GM19043 (cell line): Measurements from ENCODE around the gene DOCK2.

Experiments
- ATAC-seq: cut with Tn5 transposase; IDR thresholded peaks from one replicate; pipeline ENCODE4 v1.9.1; 2021; ENCODE audit warnings: low read depth; ENCODE audit not compliant: unreplicated experiment

DOCK2 gene

GRCh38 chr5:169993485-169993790 is 356.4 kb downstream of the DOCK2 start:
- ATAC-seq, result no peak

- no peak for ATAC-seq
Observed at GRCh38 chr5:169997798-169998197, 360.7 kb downstream of the DOCK2 start.

- ATAC-seq, result no peak
Observed at GRCh38 chr5:169999621-170000020, 362.5 kb downstream of the DOCK2 start.

GRCh38 chr5:170000155-170000554 is 363.1 kb downstream of the DOCK2 start:
- ATAC-seq, result no peak

DNA sequence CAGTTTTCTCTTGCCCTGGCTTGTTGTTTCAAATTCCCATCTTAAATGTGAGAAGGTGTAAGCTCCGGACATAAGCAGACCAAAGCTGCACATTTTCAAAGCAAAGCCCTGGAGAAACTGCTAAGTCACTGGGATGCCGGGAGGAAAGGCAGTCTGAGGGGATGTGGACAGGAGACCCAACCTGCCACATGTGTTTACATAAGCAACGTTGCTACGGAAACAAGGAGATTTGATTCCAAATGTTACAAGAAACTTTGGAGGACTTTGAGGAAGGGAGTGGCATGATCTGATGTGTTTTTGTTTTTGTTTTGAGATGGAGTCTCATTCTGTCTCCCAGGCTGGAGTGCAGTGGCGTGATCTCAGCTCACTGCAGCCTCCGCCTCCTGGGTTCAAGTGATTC is 368.9 kb downstream of the DOCK2 start:
- no peak for ATAC-seq

- no peak for ATAC-seq
Observed at GRCh38 chr5:170008376-170008775, 371.3 kb downstream of the DOCK2 start.

DNA sequence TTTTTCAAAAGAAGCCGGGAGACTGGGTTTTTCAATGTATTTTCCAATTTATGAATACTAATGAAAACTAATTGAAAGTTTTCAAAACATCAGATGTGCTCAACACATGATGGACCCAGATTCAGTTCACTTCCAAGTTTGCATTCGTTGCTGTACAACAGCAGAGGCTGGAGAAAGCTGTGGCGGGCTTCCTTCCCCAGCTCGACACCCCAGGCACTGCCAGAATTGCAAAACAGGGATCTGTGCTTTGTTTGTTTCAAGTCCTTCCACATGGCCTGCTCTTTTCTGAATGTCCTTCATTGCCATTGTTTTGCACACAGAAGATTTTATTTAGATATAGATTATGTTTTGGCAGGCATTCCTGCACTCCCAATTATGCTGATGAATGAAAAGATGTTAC is 373.5 kb downstream of the DOCK2 start:
- no peak for ATAC-seq

DNA sequence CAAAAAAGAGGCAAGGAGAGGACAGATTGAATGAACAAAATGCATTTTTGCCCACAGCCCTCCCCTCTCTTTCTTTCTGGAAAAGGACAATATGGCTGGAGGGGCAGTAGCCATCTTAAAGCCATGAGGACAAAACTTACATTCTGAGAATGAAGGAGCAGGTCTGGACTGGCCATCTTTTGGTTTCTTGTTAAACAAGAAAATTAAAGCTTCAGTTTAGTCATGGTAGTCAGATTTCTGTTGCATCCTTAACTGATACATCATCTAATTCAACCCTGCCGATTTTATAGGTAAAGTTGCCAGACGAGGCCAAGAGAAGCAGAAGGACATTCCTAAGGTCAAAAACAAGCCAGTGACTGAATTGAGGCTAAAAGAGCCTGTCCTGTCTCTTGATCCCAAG is 374.7 kb downstream of the DOCK2 start:
- ATAC-seq, result no peak

- no peak for ATAC-seq
Observed at GRCh38 chr5:170012622-170013021, 375.5 kb downstream of the DOCK2 start.

- ATAC-seq, result no peak
Observed at GRCh38 chr5:170020423-170020822, 383.3 kb downstream of the DOCK2 start.

DNA sequence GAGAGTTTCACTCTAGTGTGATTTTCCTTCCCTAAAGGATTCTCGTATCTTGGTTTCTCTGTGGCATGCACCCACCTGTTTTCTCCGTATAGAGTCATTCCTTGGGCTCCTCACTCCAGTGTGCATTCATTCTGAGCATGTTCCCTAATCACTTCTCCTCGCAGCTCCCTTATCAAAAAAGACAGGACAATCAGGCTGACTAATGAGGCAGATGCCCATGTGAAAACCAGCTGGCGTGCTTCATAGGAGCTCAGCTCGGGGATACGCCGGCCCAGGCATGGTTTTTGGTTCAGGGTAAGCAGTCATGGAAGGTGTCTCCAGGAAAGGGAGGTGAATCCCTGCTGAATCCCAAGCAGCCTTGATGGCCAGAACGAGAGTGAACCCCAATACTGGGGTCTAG is 384.4 kb downstream of the DOCK2 start:
- no peak for ATAC-seq

- no peak for ATAC-seq
Observed at GRCh38 chr5:170025853-170026252, 388.8 kb downstream of the DOCK2 start.

- ATAC-seq, result no peak
Observed at GRCh38 chr5:170028124-170028523, 391.0 kb downstream of the DOCK2 start.

DNA sequence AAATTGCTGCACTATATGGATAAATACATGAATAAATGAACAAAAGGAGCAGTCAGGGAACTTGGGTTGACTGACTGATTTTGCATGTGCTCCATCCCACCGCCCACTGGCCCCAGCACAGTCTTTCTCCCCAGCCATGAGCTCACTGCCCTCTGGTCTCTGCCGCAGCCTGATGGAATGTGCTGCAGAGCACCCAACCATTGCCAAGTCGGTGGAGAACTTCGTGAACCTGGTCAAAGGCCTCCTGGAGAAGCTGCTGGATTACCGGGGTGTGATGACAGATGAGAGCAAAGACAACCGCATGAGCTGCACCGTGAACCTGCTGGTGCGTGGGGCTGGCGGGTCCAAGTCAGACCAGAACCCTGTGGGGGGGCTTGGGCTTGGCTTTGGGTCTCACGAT is 397.2 kb downstream of the DOCK2 start:
- no peak for ATAC-seq

DNA sequence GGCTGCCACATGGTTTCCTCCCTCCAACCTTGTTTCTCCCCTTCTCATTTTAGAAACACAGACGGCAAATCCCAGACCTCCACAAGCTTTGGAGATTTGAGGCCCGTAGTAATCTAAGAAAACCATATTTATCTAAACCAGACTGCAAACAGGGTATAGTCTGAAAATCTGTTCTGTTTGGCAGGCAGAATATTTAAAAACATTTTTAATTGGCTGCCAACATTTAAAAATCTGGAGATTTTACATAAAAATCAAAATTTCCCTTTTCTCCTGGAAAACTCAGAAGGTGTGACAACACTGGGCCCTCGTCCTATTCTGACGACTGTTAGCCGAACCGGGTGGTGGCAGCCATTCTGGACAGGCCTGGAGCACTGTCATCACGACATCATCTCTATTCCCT is 401.2 kb downstream of the DOCK2 start:
- ATAC-seq, result no peak

- no peak for ATAC-seq
Observed at GRCh38 chr5:170039830-170040229, 402.8 kb downstream of the DOCK2 start.

DNA sequence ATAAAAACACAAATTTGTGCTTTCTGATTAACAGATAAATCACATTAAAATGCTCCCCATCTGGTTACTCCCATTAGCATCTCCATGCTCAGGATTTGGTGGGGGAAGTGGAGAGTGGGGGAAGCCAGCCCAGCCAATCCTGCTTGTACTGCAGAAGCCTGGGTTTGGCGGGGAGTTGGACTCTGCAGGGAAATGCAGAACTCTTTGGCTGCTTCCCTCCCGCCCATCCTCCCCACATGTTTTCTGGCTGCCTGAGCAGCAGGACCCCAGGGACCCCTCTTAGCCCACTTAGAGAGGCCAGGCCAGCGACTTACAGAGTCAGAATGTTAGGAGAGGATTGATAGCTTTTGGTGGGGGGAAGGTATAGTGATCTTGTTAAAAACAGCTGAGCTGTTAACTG is 409.2 kb downstream of the DOCK2 start:
- no peak for ATAC-seq

- no peak for ATAC-seq
Observed at GRCh38 chr5:170049713-170050112, 412.6 kb downstream of the DOCK2 start.

GRCh38 chr5:170053896-170054295 is 416.8 kb downstream of the DOCK2 start:
- no peak for ATAC-seq

DNA sequence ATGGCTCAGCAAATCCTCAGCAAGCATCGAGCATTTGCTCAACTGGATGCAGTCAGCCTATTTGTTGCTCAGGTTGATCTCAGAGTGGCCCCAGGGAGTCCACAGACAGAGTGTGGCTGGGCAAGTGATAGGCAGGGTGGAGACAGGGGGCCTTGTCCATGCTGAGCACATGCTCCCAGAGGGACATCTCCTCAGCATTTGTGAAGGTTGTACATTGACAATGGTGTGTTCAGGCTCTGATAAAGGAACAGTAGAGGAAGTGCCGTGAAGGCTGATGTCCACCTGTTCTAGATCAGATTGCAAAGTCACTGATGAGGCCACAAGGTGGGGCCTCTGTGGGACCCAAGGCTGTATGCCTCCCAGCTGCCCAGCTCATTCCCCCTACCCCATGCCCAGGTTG is 418.5 kb downstream of the DOCK2 start:
- no peak for ATAC-seq

DNA sequence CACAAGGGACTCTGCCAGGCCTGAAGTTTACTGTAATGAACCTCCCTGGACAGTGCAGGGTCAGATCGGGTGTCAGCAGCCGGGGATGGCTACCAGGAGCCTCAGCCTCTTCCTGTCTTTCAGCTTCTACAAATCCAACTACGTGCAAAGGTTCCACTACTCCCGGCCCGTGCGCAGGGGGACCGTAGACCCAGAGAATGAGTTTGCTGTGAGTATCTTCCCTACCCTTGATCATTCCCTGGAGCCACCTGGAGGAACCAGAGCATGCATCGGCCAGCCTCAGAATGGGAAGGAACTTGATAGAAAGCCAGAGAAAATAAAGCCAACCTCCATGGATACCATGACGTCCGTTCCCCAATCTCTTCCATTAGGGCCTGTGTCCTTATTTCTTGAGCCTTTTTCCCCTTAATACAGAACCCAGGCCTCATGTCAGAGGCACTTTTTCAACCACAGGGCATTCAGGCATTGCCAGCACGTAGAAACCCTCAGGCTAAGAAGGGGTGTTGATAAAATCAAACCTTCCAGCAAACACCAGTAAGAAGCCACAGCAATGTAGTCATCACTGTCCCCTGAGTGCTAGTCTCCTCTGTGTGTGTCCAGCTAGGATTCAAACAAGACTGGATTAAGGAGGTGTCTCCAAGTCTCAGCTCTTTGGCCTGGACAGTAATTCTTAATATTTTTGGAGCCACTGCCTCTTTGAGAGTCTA is 419.6 kb downstream of the DOCK2 start:
- no peak for ATAC-seq

DNA sequence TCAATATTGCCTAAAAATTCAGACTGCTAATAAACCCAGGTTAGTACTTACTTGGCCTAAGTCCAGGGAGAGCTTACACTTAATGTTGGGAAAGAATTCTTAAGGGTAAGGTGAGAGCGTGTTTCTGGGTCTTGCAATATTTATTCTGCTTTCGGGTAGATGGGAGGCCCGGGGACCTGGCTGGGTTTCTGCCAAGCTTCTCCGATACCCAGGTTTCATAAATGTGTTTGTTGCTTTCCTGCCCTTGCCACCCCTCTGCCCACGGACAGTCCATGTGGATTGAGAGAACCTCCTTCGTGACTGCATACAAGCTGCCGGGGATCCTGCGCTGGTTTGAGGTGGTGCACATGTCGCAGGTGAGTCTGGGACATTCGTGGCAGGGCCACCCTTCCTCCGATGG is 420.2 kb downstream of the DOCK2 start:
- no peak for ATAC-seq

DNA sequence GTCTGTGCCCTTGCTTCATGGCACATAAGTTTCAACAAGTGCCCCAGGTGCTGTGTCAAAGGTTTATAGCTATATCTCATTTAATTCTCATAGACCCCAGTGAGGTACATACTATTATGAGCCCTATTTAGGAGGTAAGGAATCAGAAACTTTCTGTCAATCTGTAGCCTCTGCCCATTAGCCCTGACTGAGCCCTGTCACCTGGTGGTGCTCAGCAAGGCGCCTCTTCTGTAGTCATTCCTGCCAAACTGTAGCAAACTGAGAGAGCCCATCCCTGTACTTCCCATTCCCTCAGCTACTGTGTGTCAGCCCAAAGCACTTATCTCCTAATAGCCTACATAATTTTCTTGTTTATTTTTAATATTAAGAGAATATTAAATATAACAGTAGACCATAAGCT is 422.1 kb downstream of the DOCK2 start:
- no peak for ATAC-seq
